ENCODE measurements around the gene GNRHR.
"Not testable (repeated sequence)": the region's sequence is repeated elsewhere in the genome, so short reads cannot be mapped to it uniquely, and the experiment has no call there.

Gene GNRHR

DNA sequence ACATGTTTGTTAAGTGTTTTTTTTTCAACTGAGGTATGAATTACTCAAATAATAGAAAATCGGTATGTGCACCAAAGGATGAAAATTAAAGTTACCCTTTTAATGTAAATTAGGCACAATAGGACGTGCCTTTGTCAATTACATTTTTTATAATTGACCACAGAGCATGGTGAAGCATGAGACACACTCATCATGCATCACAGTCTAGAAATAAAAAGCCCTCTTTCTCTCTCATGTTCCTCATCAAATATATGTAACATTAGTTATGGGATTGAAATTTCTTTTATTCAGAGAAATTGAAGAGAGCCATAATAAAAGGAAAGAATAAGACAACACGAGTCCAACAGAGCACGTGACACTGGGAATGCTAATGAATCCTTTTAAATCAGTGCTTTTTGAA, 3.5 kb downstream of the GNRHR start:
- TF ChIP-seq SUZ12 (IDR thresholded peaks at IDR 0.05; ENCODE audit: extremely low read depth, insufficient read depth, insufficient read length) (no peak), ZNF274 (IDR thresholded peaks at IDR 0.05; ENCODE audit: low read depth, low read length) (no peak), YY1 (IDR thresholded peaks at IDR 0.05; ENCODE audit: insufficient read depth, insufficient read length) (no peak)
- no peak overlapping the region for H3K9ac ChIP-seq (ENCODE audit: insufficient read length, low read depth)
- H3K4me1 ChIP-seq (ENCODE audit: insufficient read depth, insufficient read length): no peaks in the 10 kb centered on the region
- no peaks in the 10 kb centered on the region for H3K27me3 ChIP-seq (ENCODE audit: insufficient read depth, insufficient read length)
- DNase-seq (ENCODE audit: low read depth, low spot score): no peak
- no peaks in the 10 kb centered on the region for H3K36me3 ChIP-seq (ENCODE audit: insufficient read depth, insufficient read length, low read length)
- H3K9me3 ChIP-seq (ENCODE audit: insufficient read depth, low read length): no peaks in the 10 kb centered on the region
- no peak overlapping the region for H3K4me3 ChIP-seq (ENCODE audit: insufficient read length, low read depth)

DNA sequence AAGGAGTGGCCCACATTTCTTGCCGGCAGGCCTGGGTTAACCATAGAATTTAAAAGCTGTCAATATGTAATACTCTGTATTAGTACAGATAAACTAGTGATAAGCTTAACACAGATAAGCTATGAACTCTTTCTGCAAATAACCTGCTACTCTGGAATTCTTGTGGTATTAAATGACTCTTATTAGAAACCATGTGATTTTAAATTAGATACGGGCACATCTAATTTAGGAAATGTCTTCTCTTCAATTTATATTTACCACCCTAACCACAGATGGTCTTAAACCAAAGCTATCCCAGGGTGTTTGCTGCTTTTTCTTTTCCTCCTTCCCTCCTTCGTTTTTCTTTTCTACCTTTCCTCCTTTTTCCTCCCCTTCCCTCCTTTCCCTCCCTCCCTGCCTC, 4.9 kb downstream of the GNRHR start:
- Histone ChIP-seq H3K36me3 (ENCODE audit: insufficient read depth, insufficient read length, low read length) (no peaks in the 10 kb centered on the region), H3K4me1 (ENCODE audit: insufficient read depth, insufficient read length) (no peaks in the 10 kb centered on the region), H3K27me3 (ENCODE audit: insufficient read depth, insufficient read length) (no peaks in the 10 kb centered on the region), H3K9ac (ENCODE audit: insufficient read length, low read depth) (no peak overlapping the region), H3K4me3 (ENCODE audit: insufficient read length, low read depth) (no peak overlapping the region), H3K9me3 (ENCODE audit: insufficient read depth, low read length) (no peaks in the 10 kb centered on the region)
- DNase-seq (ENCODE audit: low read depth, low spot score): no peak
- TF ChIP-seq ZNF274 (IDR thresholded peaks at IDR 0.05; ENCODE audit: low read depth, low read length) (no peak), SUZ12 (IDR thresholded peaks at IDR 0.05; ENCODE audit: extremely low read depth, insufficient read depth, insufficient read length) (no peak), YY1 (IDR thresholded peaks at IDR 0.05; ENCODE audit: insufficient read depth, insufficient read length) (no peak)

DNA sequence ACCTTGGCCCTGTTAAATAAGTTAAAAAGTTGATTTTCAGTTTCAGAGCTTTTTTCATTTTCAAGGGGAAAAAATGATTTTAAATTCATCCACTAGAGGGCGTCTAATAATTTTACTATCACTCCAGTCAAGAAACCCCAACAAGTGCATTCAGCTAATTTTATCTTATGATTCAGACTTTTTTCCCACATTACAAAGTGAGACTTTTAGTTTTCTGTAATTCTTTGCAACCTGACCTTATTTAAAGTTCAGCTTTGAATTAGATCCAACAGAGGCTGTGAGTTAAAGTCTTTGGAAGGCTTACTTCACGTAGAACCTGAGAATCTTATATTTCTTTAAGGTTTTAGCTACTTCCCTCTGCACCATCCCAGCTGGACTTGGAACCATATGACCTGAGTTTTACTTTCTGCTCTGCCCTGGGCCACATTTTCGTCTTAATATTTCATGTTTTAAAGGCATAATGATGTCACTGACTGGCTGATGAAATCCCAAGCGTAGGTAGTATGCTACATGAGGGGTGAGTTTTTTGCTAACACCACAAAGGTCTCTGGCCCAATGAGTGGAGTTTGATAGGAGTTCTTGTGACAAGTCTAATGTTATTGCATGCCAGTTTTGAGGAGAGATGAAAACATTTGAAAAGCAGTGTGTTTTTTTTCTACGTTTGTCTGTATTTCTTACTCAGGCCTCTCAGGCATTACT, 7.2 kb downstream of the GNRHR start:
- DNase-seq (ENCODE audit: low read depth, low spot score): no peak
- H3K9ac ChIP-seq (ENCODE audit: insufficient read length, low read depth): no peak overlapping the region
- H3K9me3 ChIP-seq (ENCODE audit: insufficient read depth, low read length): no peaks in the 10 kb centered on the region
- H3K4me1 ChIP-seq (ENCODE audit: insufficient read depth, insufficient read length): no peaks in the 10 kb centered on the region
- H3K27me3 ChIP-seq (ENCODE audit: insufficient read depth, insufficient read length): no peaks in the 10 kb centered on the region
- H3K4me3 ChIP-seq (ENCODE audit: insufficient read length, low read depth): no peak overlapping the region
- TF ChIP-seq SUZ12 (IDR thresholded peaks at IDR 0.05; ENCODE audit: extremely low read depth, insufficient read depth, insufficient read length) (no peak), YY1 (IDR thresholded peaks at IDR 0.05; ENCODE audit: insufficient read depth, insufficient read length) (no peak), ZNF274 (IDR thresholded peaks at IDR 0.05; ENCODE audit: low read depth, low read length) (no peak)
- H3K36me3 ChIP-seq (ENCODE audit: insufficient read depth, insufficient read length, low read length): no peaks in the 10 kb centered on the region

DNA sequence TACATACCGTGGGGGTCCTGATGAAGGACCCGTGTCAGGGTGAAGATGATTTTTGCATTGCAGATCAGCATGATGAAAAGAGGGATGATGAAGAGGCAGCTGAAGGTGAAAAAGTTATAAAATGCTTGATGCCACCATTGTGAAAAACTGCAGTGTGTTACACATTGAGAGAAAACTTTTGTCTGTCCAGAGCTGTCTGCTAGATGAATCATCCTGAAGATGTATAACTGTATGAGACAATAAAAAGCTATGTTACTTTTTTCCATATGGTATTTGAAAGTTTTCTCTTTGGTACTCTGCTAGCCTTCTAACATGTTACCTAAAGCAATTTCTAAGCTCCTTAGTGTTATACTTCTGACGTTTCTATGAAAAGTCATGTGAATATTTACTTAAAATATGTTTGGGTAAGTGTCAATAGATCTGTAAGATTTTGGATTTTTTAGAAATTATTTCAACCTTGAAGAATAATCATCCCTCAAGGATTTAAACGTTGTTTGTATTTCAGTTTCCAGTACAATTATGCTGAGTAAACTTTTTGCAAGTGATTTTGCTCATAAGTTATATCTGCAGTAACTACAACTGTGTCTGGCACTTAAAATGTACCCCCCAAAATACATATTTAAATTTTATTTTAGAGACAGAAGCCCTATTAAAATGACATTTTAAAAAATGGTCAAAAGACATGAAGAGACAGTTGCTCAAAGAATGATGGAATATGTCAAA, 9.5 kb downstream of the GNRHR start:
- Histone ChIP-seq H3K9ac (ENCODE audit: insufficient read length, low read depth) (no peak overlapping the region), H3K4me3 (ENCODE audit: insufficient read length, low read depth) (no peak overlapping the region), H3K4me1 (ENCODE audit: insufficient read depth, insufficient read length) (no peaks in the 10 kb centered on the region), H3K9me3 (ENCODE audit: insufficient read depth, low read length) (no peaks in the 10 kb centered on the region), H3K27me3 (ENCODE audit: insufficient read depth, insufficient read length) (no peaks in the 10 kb centered on the region), H3K36me3 (ENCODE audit: insufficient read depth, insufficient read length, low read length) (no peaks in the 10 kb centered on the region)
- DNase-seq (ENCODE audit: low read depth, low spot score): no peak
- TF ChIP-seq YY1 (IDR thresholded peaks at IDR 0.05; ENCODE audit: insufficient read depth, insufficient read length) (no peak), SUZ12 (IDR thresholded peaks at IDR 0.05; ENCODE audit: extremely low read depth, insufficient read depth, insufficient read length) (no peak), ZNF274 (IDR thresholded peaks at IDR 0.05; ENCODE audit: low read depth, low read length) (no peak)

DNA sequence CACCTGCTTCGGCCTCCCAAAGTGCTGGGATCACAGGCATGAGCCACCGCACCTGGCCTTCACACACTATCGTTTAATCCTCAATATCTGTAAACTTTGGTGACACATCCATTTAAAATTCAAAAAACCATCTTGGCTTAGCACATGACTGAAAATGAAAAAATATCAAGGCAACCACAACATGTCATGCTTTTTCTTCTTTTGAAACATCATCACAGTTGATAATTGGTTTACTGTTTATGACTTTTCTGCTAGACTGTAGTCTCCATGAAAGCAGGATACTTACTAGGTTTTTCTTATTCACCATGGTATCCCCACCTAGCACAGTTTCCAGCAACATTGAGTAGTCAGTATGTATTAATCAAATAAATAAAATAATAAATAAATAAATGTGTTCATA, 11.0 kb downstream of the GNRHR start:
- H3K4me3 ChIP-seq (ENCODE audit: insufficient read length, low read depth): no peak overlapping the region
- TF ChIP-seq YY1 (IDR thresholded peaks at IDR 0.05; ENCODE audit: insufficient read depth, insufficient read length) (no peak), ZNF274 (IDR thresholded peaks at IDR 0.05; ENCODE audit: low read depth, low read length) (no peak), SUZ12 (IDR thresholded peaks at IDR 0.05; ENCODE audit: extremely low read depth, insufficient read depth, insufficient read length) (no peak)

DNA sequence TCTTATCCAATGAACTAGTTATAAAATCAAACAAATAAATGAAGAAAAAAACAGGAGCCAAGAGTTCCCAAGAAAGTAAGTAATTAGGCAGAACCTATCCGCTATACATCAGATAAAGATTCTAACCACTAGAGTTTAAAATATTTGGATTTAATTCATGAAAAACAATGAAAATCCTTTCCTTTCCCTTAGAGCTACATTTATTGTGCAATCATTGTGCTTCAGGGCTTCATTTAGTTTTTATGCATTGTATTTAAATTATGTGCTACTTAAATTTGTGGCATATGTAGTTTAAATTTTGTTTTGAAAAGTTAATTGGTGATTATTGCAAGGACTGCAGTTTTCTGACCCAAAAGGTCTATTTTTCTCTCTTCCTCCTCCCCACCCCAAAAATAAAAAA, 17.9 kb downstream of the GNRHR start:
- Histone ChIP-seq H3K36me3 (ENCODE audit: insufficient read depth, insufficient read length, low read length) (no peaks in the 10 kb centered on the region), H3K27me3 (ENCODE audit: insufficient read depth, insufficient read length) (no peaks in the 10 kb centered on the region), H3K9me3 (ENCODE audit: insufficient read depth, low read length) (no peaks in the 10 kb centered on the region), H3K4me1 (ENCODE audit: insufficient read depth, insufficient read length) (no peaks in the 10 kb centered on the region), H3K9ac (ENCODE audit: insufficient read length, low read depth) (no peak overlapping the region), H3K4me3 (ENCODE audit: insufficient read length, low read depth) (no peak overlapping the region)
- TF ChIP-seq ZNF274 (IDR thresholded peaks at IDR 0.05; ENCODE audit: low read depth, low read length) (no peak), SUZ12 (IDR thresholded peaks at IDR 0.05; ENCODE audit: extremely low read depth, insufficient read depth, insufficient read length) (no peak), YY1 (IDR thresholded peaks at IDR 0.05; ENCODE audit: insufficient read depth, insufficient read length) (no peak)
- DNase-seq (ENCODE audit: low read depth, low spot score): no peak

More for the DNA sequence above, 11.0 kb downstream of the GNRHR start:
- no peak for DNase-seq (ENCODE audit: low read depth, low spot score)
- no peaks in the 10 kb centered on the region for H3K36me3 ChIP-seq (ENCODE audit: insufficient read depth, insufficient read length, low read length)
- H3K9me3 ChIP-seq (ENCODE audit: insufficient read depth, low read length): no peaks in the 10 kb centered on the region
- no peaks in the 10 kb centered on the region for H3K4me1 ChIP-seq (ENCODE audit: insufficient read depth, insufficient read length)
- no peaks in the 10 kb centered on the region for H3K27me3 ChIP-seq (ENCODE audit: insufficient read depth, insufficient read length)
- no peak overlapping the region for H3K9ac ChIP-seq (ENCODE audit: insufficient read length, low read depth)

DNA sequence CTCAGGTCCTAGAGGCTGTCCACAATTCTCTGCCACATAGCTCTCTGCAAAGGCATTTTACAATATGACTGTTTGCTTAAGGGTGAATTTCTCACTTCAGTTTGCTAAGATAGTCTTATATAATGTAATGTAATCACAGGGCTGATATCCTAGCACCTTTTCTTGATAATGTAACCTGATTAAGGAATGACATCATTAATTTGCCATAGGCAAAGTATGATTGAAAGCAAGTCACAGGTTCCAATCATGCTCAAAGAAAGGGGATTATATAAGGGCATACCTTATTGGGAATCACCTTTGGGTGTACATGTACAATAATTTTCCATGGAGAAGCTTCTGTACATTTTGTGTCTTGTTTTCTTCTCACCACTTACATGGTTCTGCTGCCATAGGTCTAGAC, 18.9 kb downstream of the GNRHR start:
- no peak overlapping the region for H3K9ac ChIP-seq (ENCODE audit: insufficient read length, low read depth)
- H3K27me3 ChIP-seq (ENCODE audit: insufficient read depth, insufficient read length): no peaks in the 10 kb centered on the region
- H3K36me3 ChIP-seq (ENCODE audit: insufficient read depth, insufficient read length, low read length): no peaks in the 10 kb centered on the region
- no peak for TF ChIP-seq ZNF274 (IDR thresholded peaks at IDR 0.05; ENCODE audit: low read depth, low read length)
- no peak for TF ChIP-seq YY1 (IDR thresholded peaks at IDR 0.05; ENCODE audit: insufficient read depth, insufficient read length)
- no peak for TF ChIP-seq SUZ12 (IDR thresholded peaks at IDR 0.05; ENCODE audit: extremely low read depth, insufficient read depth, insufficient read length)
- no peaks in the 10 kb centered on the region for H3K4me1 ChIP-seq (ENCODE audit: insufficient read depth, insufficient read length)
- H3K9me3 ChIP-seq (ENCODE audit: insufficient read depth, low read length): no peaks in the 10 kb centered on the region
- no peak for DNase-seq (ENCODE audit: low read depth, low spot score)
- H3K4me3 ChIP-seq (ENCODE audit: insufficient read length, low read depth): no peak overlapping the region

DNA sequence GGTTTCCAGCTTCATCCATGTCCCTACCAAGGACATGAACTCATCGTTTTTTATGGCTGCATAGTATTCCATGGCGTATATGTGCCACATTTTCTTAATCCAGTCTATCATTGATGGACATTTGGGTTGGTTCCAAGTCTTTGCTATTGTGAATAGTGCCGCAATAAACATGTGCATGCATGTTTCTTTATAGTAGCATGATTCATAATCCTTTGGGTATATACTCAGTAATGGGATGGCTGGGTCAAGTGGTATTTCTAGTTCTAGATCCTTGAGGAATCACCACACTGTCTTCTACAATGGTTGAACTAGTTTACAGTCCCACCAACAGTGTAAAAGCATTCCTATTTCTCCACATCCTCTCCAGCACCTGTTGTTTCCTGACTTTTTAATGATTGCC, 23.7 kb downstream of the GNRHR start:
- peaks cover 12% of the 10 kb centered on the region for H3K9me3 ChIP-seq (ENCODE audit: insufficient read depth, low read length)

More for the DNA sequence above, 23.7 kb downstream of the GNRHR start:
- not testable (repeated sequence) for DNase-seq (ENCODE audit: low read depth, low spot score); H3K4me1 ChIP-seq (ENCODE audit: insufficient read depth, insufficient read length); H3K9ac ChIP-seq (ENCODE audit: insufficient read length, low read depth); H3K27me3 ChIP-seq (ENCODE audit: insufficient read depth, insufficient read length); H3K36me3 ChIP-seq (ENCODE audit: insufficient read depth, insufficient read length, low read length); H3K4me3 ChIP-seq (ENCODE audit: insufficient read length, low read depth)
